Neuronal stem cell (in vitro differentiated cells): ENCODE results near the gene C4orf54.

ENCODE experiments used
- DNase-seq: peaks from one replicate; pipeline ENCODE4 v3.0.0-alpha.2; 2013; ENCODE audit warnings: low spot score
- H2AFZ ChIP-seq: one replicate; pipeline ENCODE4 v1.6.1; 2013; ENCODE audit warnings: mild to moderate bottlenecking, low read length, inconsistent platforms
- H2AK5ac ChIP-seq: 2 replicates; pipeline ENCODE4 v1.6.1; 2013; ENCODE audit warnings: low read depth, mild to moderate bottlenecking, inconsistent platforms, low read length, moderate library complexity, mixed read lengths
- H2BK120ac ChIP-seq: 2 replicates; pipeline ENCODE4 v1.6.1; 2013; ENCODE audit warnings: low read depth, mild to moderate bottlenecking, inconsistent platforms, low read length, moderate library complexity, mixed read lengths
- H2BK12ac ChIP-seq: one replicate; pipeline ENCODE4 v1.6.1; 2013; ENCODE audit warnings: low read length, inconsistent platforms
- H2BK15ac ChIP-seq: 2 replicates; pipeline ENCODE4 v1.6.1; 2013; ENCODE audit warnings: mild to moderate bottlenecking, low read length, inconsistent platforms, mixed read lengths
- H2BK5ac ChIP-seq: one replicate; pipeline ENCODE4 v1.6.1; 2013; ENCODE audit warnings: inconsistent platforms, mild to moderate bottlenecking, low read length, moderate library complexity
- H3K14ac ChIP-seq: one replicate; pipeline ENCODE4 v1.6.1; 2013; ENCODE audit warnings: low read length, inconsistent platforms
- H3K18ac ChIP-seq: 2 replicates; pipeline ENCODE4 v1.6.1; 2013; ENCODE audit warnings: low read length, inconsistent platforms
- H3K23ac ChIP-seq: 2 replicates; pipeline ENCODE4 v1.6.1; 2013; ENCODE audit warnings: low read depth, mild to moderate bottlenecking, mixed read lengths, low read length, inconsistent platforms; ENCODE audit not compliant: poor library complexity
- H3K27ac ChIP-seq: replicated peaks from 3 replicates; pipeline ENCODE4 v1.5.1; 2013; ENCODE audit warnings: low read length, inconsistent platforms
- H3K27me3 ChIP-seq, 3 experiments: 2 replicates each; pipeline ENCODE4 v1.6.1; 2013; ENCODE audit warnings: low read length in 3 of 3, mild to moderate bottlenecking in 2 of 3, inconsistent platforms in 1 of 3, low read depth in 1 of 3, mixed read lengths in 1 of 3, moderate library complexity in 1 of 3; ENCODE audit not compliant: control insufficient read depth in 3 of 3, insufficient read depth in 3 of 3
- H3K36me3 ChIP-seq, 2 donors: replicated peaks in 1 of 2; 2 replicates each; pipeline ENCODE4 v1.6.1; 2013; ENCODE audit warnings: low read length in 2 of 2; ENCODE audit not compliant: control insufficient read depth in 2 of 2, insufficient read depth in 2 of 2
- H3K4ac ChIP-seq: 2 replicates; pipeline ENCODE4 v1.6.1; 2013; ENCODE audit warnings: inconsistent platforms, mild to moderate bottlenecking, low read length, moderate library complexity
- H3K4me1 ChIP-seq, 2 donors: 1 replicate in 1 of 2; 2 replicates in 1 of 2; pipeline ENCODE4 v1.6.1; 2013; ENCODE audit warnings: low read length in 2 of 2, low read depth in 1 of 2; ENCODE audit not compliant: control insufficient read depth in 2 of 2, insufficient read depth in 1 of 2
- H3K4me2 ChIP-seq: one replicate; pipeline ENCODE4 v1.6.1; 2013; ENCODE audit warnings: mild to moderate bottlenecking, low read length, inconsistent platforms; ENCODE audit not compliant: insufficient read depth, poor library complexity, severe bottlenecking
- H3K4me3 ChIP-seq, 2 donors: 2 replicates each; pipeline ENCODE4 v1.5.1; 2013; ENCODE audit warnings: low read length in 2 of 2, mild to moderate bottlenecking in 2 of 2, inconsistent platforms in 1 of 2, moderate library complexity in 1 of 2
- H3K79me1 ChIP-seq: one replicate; pipeline ENCODE4 v1.6.1; 2013; ENCODE audit warnings: low read depth, mild to moderate bottlenecking, inconsistent platforms, low read length, moderate library complexity
- H3K9ac ChIP-seq: one replicate; pipeline ENCODE4 v1.6.1; 2013; ENCODE audit warnings: mild to moderate bottlenecking, low read depth, low read length, inconsistent platforms; ENCODE audit not compliant: poor library complexity
- H3K9me3 ChIP-seq, 2 donors: replicated peaks in 1 of 2; 2 replicates each; pipeline versions ENCODE3 to v1.6.1; 2013; ENCODE audit warnings: low read length in 2 of 2, mild to moderate bottlenecking in 2 of 2, inconsistent platforms in 1 of 2, low read depth in 1 of 2, mixed read lengths in 1 of 2, moderate library complexity in 1 of 2; ENCODE audit not compliant: control insufficient read depth in 2 of 2, insufficient read depth in 1 of 2
- H4K8ac ChIP-seq: one replicate; pipeline ENCODE4 v1.6.1; 2013; ENCODE audit warnings: low read depth, mild to moderate bottlenecking, inconsistent platforms, low read length, moderate library complexity
- H4K91ac ChIP-seq: one replicate; pipeline ENCODE4 v1.6.1; 2013; ENCODE audit warnings: low read length, low read depth, mild to moderate bottlenecking, inconsistent platforms; ENCODE audit not compliant: poor library complexity
- WGBS, 2 donors: extraction: QIAGEN DNeasy Blood & Tissue Kit; methylation state at CpG; one replicate each; pipeline ENCODE4 v1.1.7; 2013; ENCODE audit warnings: missing lambda C conversion rate in 2 of 2, mixed read lengths in 1 of 2; ENCODE audit not compliant: insufficient read length in 2 of 2, insufficient replicate concordance in 1 of 2; ENCODE audit errors: extremely low coverage in 2 of 2; 5-methylcytosine and 5-hydroxymethylcytosine counted together

The C4orf54 gene

DNA sequence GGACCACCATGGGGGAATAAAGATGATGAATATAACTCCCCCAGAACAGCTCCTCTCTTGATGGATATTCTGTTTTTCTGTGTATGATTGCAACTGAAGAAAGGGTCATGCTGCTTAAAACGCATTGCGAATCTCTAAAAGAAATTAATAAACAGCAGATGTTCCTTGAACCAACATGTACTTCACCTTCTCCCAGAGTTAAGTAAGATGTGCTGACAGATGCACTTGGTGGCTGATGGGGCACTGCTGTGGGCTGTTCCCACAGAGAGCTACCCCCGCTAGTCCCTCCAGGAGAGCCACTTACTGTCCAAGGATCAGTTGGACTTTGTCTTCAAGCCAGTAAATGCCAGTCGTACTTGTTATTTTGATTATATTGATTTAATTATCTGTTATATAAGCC lies 26.3 kb upstream of the C4orf54 start:
- H3K79me1 ChIP-seq, result no peaks in the 10 kb centered on the region
- H2BK12ac ChIP-seq, result no peak overlapping the region
- H4K8ac ChIP-seq, result no peak overlapping the region
- H3K4me2 ChIP-seq, result no peak overlapping the region
- H2BK15ac ChIP-seq, result no peak overlapping the region
- H2BK5ac ChIP-seq, result no peak overlapping the region
- no CpG with 5 or more reads among the region's 4 CpGs for WGBS, 2 donors
- no peak overlapping the region for H3K14ac ChIP-seq
- no peak overlapping the region for H3K4me3 ChIP-seq
- H3K18ac ChIP-seq, result no peak overlapping the region
- no peak overlapping the region for H2BK120ac ChIP-seq
- no peak overlapping the region for H4K91ac ChIP-seq
- H2AK5ac ChIP-seq, result no peak overlapping the region
- no peaks in the 10 kb centered on the region for H3K9me3 ChIP-seq
- peaks cover 0 to 3% of the 10 kb centered on the region in 2 donors for H3K4me1 ChIP-seq
- DNase-seq, result no peak
- no peak overlapping the region for H3K27ac ChIP-seq
- H3K23ac ChIP-seq, result no peak overlapping the region
- no peak overlapping the region for H3K4ac ChIP-seq
- H3K36me3 ChIP-seq, result no peaks in the 10 kb centered on the region
- no peak overlapping the region for H2AFZ ChIP-seq
- no peak overlapping the region for H3K9ac ChIP-seq
- H3K27me3 ChIP-seq, result no peaks in the 10 kb centered on the region

DNA sequence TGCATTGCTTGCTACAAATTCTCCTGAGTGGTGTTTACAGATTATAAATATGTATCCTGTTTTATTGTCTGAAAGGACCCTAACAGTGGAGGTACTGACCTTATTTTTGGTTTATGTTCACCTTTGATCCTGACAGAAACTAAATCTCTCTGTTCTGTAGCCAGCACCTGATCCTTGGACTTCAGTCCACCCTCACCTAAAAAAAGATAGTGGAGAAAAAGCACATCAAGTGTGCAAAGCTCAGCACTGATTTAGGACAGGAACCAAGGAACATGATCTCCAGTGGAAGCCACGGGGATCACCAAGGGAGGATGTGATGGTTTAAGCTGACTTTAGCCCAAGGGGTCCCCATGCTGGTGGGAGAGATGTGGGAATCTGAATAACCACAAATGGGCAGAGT lies 22.3 kb upstream of the C4orf54 start:
- Histone ChIP-seq H2BK12ac (no peak overlapping the region), H3K79me1 (no peaks in the 10 kb centered on the region), H2BK120ac (no peak overlapping the region), H3K27ac (no peak overlapping the region), H3K4me1 (peaks cover 0 to 3% of the 10 kb centered on the region in 2 donors), H3K14ac (no peak overlapping the region), H3K9ac (no peak overlapping the region), H3K27me3 (no peaks in the 10 kb centered on the region), H4K91ac (no peak overlapping the region), H3K9me3 (no peaks in the 10 kb centered on the region), H3K4me2 (no peak overlapping the region), H3K4ac (no peak overlapping the region), H3K23ac (no peak overlapping the region), H3K18ac (no peak overlapping the region), H3K36me3 (no peaks in the 10 kb centered on the region), H3K4me3 (no peak overlapping the region), H4K8ac (no peak overlapping the region), H2AFZ (no peak overlapping the region), H2AK5ac (no peak overlapping the region), H2BK5ac (no peak overlapping the region), H2BK15ac (no peak overlapping the region)
- no peak for DNase-seq
- no CpG with 5 or more reads among the region's 1 CpG for WGBS, 2 donors

DNA sequence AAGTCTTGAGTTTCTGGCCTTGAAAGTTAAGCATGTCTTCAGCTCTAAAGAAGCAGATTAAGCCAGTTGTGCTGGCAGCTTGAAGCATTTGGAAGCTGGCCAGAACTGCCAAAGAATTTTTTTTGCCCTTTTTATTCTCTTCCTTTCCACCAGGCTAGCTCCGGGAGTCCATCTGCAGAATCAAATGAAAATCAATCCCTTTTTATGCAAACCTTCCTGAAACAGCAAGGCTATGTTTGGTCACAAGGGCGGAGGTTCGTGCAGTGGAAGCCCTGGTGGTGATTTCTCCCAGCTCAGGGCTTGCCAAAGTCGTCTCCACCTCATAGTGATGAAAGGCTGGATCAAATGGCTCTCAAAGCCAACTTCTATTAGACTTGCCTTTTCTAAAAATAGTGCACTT lies 21.6 kb upstream of the C4orf54 start:
- peaks cover 0 to 3% of the 10 kb centered on the region in 2 donors for H3K4me1 ChIP-seq
- WGBS, 2 donors, result no CpG with 5 or more reads among the region's 4 CpGs
- no peak overlapping the region for H3K14ac ChIP-seq
- H3K18ac ChIP-seq, result no peak overlapping the region
- H3K27ac ChIP-seq, result no peak overlapping the region
- no peak overlapping the region for H3K4me2 ChIP-seq
- H4K8ac ChIP-seq, result no peak overlapping the region
- no peak overlapping the region for H2BK5ac ChIP-seq
- H3K4ac ChIP-seq, result no peak overlapping the region
- H2BK120ac ChIP-seq, result no peak overlapping the region
- no peak for DNase-seq
- H4K91ac ChIP-seq, result no peak overlapping the region
- no peaks in the 10 kb centered on the region for H3K9me3 ChIP-seq
- H2BK15ac ChIP-seq, result no peak overlapping the region
- no peaks in the 10 kb centered on the region for H3K27me3 ChIP-seq
- H3K4me3 ChIP-seq, result no peak overlapping the region
- H3K79me1 ChIP-seq, result no peaks in the 10 kb centered on the region
- no peak overlapping the region for H2BK12ac ChIP-seq
- no peaks in the 10 kb centered on the region for H3K36me3 ChIP-seq
- H2AFZ ChIP-seq, result peak overlapping the region; percentile 71
- no peak overlapping the region for H2AK5ac ChIP-seq
- H3K9ac ChIP-seq, result no peak overlapping the region
- H3K23ac ChIP-seq, result no peak overlapping the region

DNA sequence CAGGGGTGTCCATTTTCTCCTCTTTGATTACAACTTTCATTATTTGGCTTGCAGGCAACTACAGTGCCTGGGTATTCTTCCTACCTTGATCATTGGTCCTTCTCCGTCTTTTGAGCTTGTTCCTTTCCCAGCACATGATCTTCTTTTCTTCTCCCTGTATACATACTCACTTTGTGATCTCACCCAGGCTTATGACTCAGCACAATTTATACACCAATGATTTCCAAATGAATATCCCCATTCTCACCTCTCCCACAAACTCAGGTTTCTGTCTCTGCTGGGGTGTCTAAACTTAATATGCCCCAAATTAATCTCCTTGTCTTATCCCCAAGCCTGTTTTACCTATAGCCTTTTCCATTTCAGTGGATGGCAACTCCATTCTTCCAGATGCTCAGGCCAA lies 19.5 kb upstream of the C4orf54 start:
- H2BK15ac ChIP-seq, result no peak overlapping the region
- no CpG with 5 or more reads among the region's 1 CpG for WGBS, 2 donors

More for the DNA sequence above, 19.5 kb upstream of the C4orf54 start:
- Histone ChIP-seq H3K4me3 (no peak overlapping the region), H2AK5ac (no peak overlapping the region), H3K23ac (no peak overlapping the region), H3K9me3 (no peaks in the 10 kb centered on the region), H3K79me1 (no peaks in the 10 kb centered on the region), H4K8ac (no peak overlapping the region), H2BK12ac (no peak overlapping the region), H3K14ac (no peak overlapping the region), H2AFZ (no peak overlapping the region), H3K36me3 (no peaks in the 10 kb centered on the region), H2BK120ac (no peak overlapping the region), H3K4ac (no peak overlapping the region), H3K27me3 (no peaks in the 10 kb centered on the region), H3K27ac (no peak overlapping the region), H4K91ac (no peak overlapping the region), H3K18ac (no peak overlapping the region), H3K9ac (no peak overlapping the region), H2BK5ac (no peak overlapping the region), H3K4me2 (no peak overlapping the region), H3K4me1 (peaks cover 0 to 3% of the 10 kb centered on the region in 2 donors)
- DNase-seq, result no peak
